T-helper 1 cell (primary cell): ENCODE data around the gene CDC37L1.
"Not testable (repeated sequence)": the region's sequence is repeated elsewhere in the genome, so short reads cannot be mapped to it uniquely, and the experiment has no call there.

Source experiments
- DNase-seq, 5 donors: peaks; one replicate each; pipeline ENCODE4 v3.0.0-alpha.2; 2012 to 2020
- total RNA-seq, 4 donors: gene quantifications; one replicate each; lab custom pipeline; 2026; lab: John Stamatoyannopoulos, UW

Gene CDC37L1
- 20.9 to 28.8 (median 24.7) reads per million in 4 donors for total RNA-seq

- peak; percentile 95 to 99 (median 98) for DNase-seq
Measured at GRCh38 chr9:4679268-4680172, at the start of gene CDC37L1. CDC37L1 (plus strand) TSS chr9:4679569; CDS start chr9:4679768, 199 bp downstream.

- DNase-seq, result no peak
Measured at GRCh38 chr9:4630836-4631235, 48.5 kb upstream of the CDC37L1 start.

- DNase-seq, result no peak
Measured at GRCh38 chr9:4638968-4639367, 40.4 kb upstream of the CDC37L1 start.

GRCh38 chr9:4639420-4639819 lies 39.9 kb upstream of the CDC37L1 start:
- no peak for DNase-seq

- DNase-seq, result peak in 3 of 5 donors; percentile 9 to 43 (median 37)
Measured at GRCh38 chr9:4640027-4640426, 39.3 kb upstream of the CDC37L1 start.

GRCh38 chr9:4642351-4642750 lies 37.0 kb upstream of the CDC37L1 start:
- DNase-seq, result no peak

GRCh38 chr9:4654084-4654483 lies 25.3 kb upstream of the CDC37L1 start:
- no peak for DNase-seq

- DNase-seq, result no peak
Measured at GRCh38 chr9:4654538-4654937, 24.8 kb upstream of the CDC37L1 start.

- DNase-seq, result not testable (repeated sequence)
Measured at GRCh38 chr9:4656196-4656595, 23.2 kb upstream of the CDC37L1 start.

GRCh38 chr9:4656621-4657020 lies 22.7 kb upstream of the CDC37L1 start:
- no peak for DNase-seq

GRCh38 chr9:4657426-4658159 lies 21.8 kb upstream of the CDC37L1 start:
- DNase-seq, result no peak

GRCh38 chr9:4660665-4661064 lies 18.7 kb upstream of the CDC37L1 start:
- not testable (repeated sequence) for DNase-seq

- no peak for DNase-seq
Measured at GRCh38 chr9:4661165-4661564, 18.2 kb upstream of the CDC37L1 start.

- no peak for DNase-seq
Measured at GRCh38 chr9:4661611-4662010, 17.8 kb upstream of the CDC37L1 start.

GRCh38 chr9:4662108-4662988 lies 17.0 kb upstream of the CDC37L1 start, which contains the start of gene PLPP6:
PLPP6 (plus strand) TSS chr9:4662294; CDS start chr9:4662376, 82 bp downstream.
- DNase-seq, result peak; percentile 70 to 78 (median 78)

- DNase-seq, result no peak
Measured at GRCh38 chr9:4662989-4663792, 16.2 kb upstream of the CDC37L1 start.

GRCh38 chr9:4663956-4664355 lies 15.4 kb upstream of the CDC37L1 start:
- DNase-seq, result no peak

- DNase-seq, result no peak
Measured at GRCh38 chr9:4665357-4665756, 14.0 kb upstream of the CDC37L1 start.

GRCh38 chr9:4666042-4666699 lies 13.2 kb upstream of the CDC37L1 start, which contains the start of gene SPATA6L:
SPATA6L (minus strand) TSS chr9:4666480; CDS start chr9:4666250, 230 bp downstream.
- DNase-seq, result peak; percentile 6 to 35 (median 32)

GRCh38 chr9:4667681-4668080 lies 11.7 kb upstream of the CDC37L1 start:
- DNase-seq, result peak in 1 of 5 donors; percentile 12

- DNase-seq, result no peak
Measured at GRCh38 chr9:4668604-4669003, 10.8 kb upstream of the CDC37L1 start.
